DOHH2 (cell line): ENCODE results near the gene UNC50.
A peak's percentile ranks its signal among the peaks of the same experiment; 100 is the strongest.

ENCODE experiments used
- H3F3A ChIP-seq: fragments of 200-600 bp; sonication (generic), shearing (Covaris generic); 2 replicates; pipeline ENCODE4 v1.6.0; 2016; ENCODE audit warnings: antibody characterized with exemption, mild to moderate bottlenecking; ENCODE audit not compliant: control insufficient read depth, insufficient read depth
- H3K27ac ChIP-seq: fragments of 200-600 bp; sonication (generic); 2 replicates; pipeline ENCODE4 v1.5.1; 2014; ENCODE audit warnings: low read depth, mild to moderate bottlenecking, low read length, moderate library complexity
- H3K27me3 ChIP-seq: fragments of 200-600 bp; sonication (generic); 2 replicates; pipeline ENCODE4 v1.6.1; 2014; ENCODE audit warnings: mild to moderate bottlenecking, low read length, mixed read lengths; ENCODE audit not compliant: control insufficient read depth
- H3K36me3 ChIP-seq: fragments of 200-600 bp; sonication (generic); 2 replicates; pipeline ENCODE4 v1.6.1; 2014; ENCODE audit warnings: mild to moderate bottlenecking, low read length, moderate library complexity, mixed read lengths; ENCODE audit not compliant: control insufficient read depth
- H3K4me1 ChIP-seq: fragments of 200-600 bp; sonication (generic); 2 replicates; pipeline ENCODE4 v1.6.1; 2014; ENCODE audit warnings: mild to moderate bottlenecking, low read length, mixed read lengths; ENCODE audit not compliant: control insufficient read depth
- H3K4me2 ChIP-seq: fragments of 200-600 bp; sonication (generic); 2 replicates; pipeline ENCODE4 v1.6.0; 2014; ENCODE audit warnings: mild to moderate bottlenecking, low read length, moderate library complexity
- H3K4me3 ChIP-seq: fragments of 200-600 bp; sonication (generic); 2 replicates; pipeline ENCODE4 v1.5.1; 2014; ENCODE audit warnings: mild to moderate bottlenecking, low read length, mixed read lengths
- H3K79me2 ChIP-seq: fragments of 200-600 bp; sonication (generic); 2 replicates; pipeline ENCODE4 v1.6.1; 2014; ENCODE audit warnings: mild to moderate bottlenecking, low read length, mixed read lengths; ENCODE audit not compliant: control insufficient read depth
- H3K9me2 ChIP-seq: fragments of 200-600 bp; sonication (generic); replicated peaks from 2 replicates; pipeline ENCODE4 v1.6.1; 2014; ENCODE audit warnings: mild to moderate bottlenecking, low read length, mixed read lengths; ENCODE audit not compliant: control insufficient read depth
- H3K9me3 ChIP-seq: fragments of 200-600 bp; sonication (generic); 2 replicates; pipeline ENCODE4 v1.6.1; 2014; ENCODE audit warnings: antibody characterized with exemption, low read length, mixed read lengths; ENCODE audit not compliant: control insufficient read depth, insufficient read depth
- H4K20me1 ChIP-seq: fragments of 200-600 bp; sonication (generic); 2 replicates; pipeline ENCODE4 v1.6.0; 2014; ENCODE audit warnings: low read depth, mild to moderate bottlenecking, antibody characterized with exemption, low read length, moderate library complexity; ENCODE audit not compliant: control insufficient read depth, insufficient read depth
- EZH2phosphoT487 ChIP-seq: fragments of 200-600 bp; sonication (generic); IDR thresholded peaks from 2 replicates; pipeline ENCODE4 v1.6.1; 2017; ENCODE audit warnings: borderline replicate concordance, mild to moderate bottlenecking, antibody characterized with exemption, low read length, moderate library complexity, mixed read lengths
- TF ChIP-seq, protein P1 (sequence below): fragments of 200-600 bp; sonication (generic); IDR thresholded peaks from one replicate; pipeline ENCODE4 v1.5.1; 2014; ENCODE audit warnings: antibody characterized with exemption, mild to moderate bottlenecking, low read depth, low read length; ENCODE audit not compliant: poor library complexity, severe bottlenecking

The UNC50 gene

DNA sequence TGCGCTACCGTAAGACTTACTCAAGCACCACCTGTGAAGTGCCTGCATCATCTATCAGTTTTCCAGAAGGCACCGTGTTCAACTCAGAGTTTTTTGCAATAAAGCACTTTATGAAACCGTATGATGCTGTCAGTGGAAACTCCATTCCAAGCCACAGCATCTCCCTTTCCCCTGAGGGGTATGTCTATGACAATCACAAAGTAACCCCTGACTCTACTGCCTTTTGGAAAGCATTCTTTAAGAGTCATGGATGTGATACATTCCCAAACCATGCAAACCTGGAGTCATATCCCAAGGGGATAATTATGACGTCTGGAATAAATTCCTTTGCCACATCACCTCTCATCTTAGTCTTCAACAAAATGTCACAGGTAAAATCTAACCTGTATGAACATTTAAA, 39.2 kb downstream of the UNC50 start:
- Histone ChIP-seq H3K4me2 (no peak overlapping the region), H3K27me3 (no peaks in the 10 kb centered on the region), H3K27ac (no peak overlapping the region), H3F3A (no peaks in the 10 kb centered on the region), H4K20me1 (no peaks in the 10 kb centered on the region), H3K9me2 (no peaks in the 10 kb centered on the region), H3K79me2 (no peaks in the 10 kb centered on the region), H3K4me1 (peaks cover 15% of the 10 kb centered on the region), H3K4me3 (no peak overlapping the region), H3K36me3 (no peaks in the 10 kb centered on the region), H3K9me3 (no peaks in the 10 kb centered on the region)
- TF ChIP-seq EZH2phosphoT487 = no peak
- TF ChIP-seq, protein P1, sequence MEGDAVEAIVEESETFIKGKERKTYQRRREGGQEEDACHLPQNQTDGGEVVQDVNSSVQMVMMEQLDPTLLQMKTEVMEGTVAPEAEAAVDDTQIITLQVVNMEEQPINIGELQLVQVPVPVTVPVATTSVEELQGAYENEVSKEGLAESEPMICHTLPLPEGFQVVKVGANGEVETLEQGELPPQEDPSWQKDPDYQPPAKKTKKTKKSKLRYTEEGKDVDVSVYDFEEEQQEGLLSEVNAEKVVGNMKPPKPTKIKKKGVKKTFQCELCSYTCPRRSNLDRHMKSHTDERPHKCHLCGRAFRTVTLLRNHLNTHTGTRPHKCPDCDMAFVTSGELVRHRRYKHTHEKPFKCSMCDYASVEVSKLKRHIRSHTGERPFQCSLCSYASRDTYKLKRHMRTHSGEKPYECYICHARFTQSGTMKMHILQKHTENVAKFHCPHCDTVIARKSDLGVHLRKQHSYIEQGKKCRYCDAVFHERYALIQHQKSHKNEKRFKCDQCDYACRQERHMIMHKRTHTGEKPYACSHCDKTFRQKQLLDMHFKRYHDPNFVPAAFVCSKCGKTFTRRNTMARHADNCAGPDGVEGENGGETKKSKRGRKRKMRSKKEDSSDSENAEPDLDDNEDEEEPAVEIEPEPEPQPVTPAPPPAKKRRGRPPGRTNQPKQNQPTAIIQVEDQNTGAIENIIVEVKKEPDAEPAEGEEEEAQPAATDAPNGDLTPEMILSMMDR = no peak

DNA sequence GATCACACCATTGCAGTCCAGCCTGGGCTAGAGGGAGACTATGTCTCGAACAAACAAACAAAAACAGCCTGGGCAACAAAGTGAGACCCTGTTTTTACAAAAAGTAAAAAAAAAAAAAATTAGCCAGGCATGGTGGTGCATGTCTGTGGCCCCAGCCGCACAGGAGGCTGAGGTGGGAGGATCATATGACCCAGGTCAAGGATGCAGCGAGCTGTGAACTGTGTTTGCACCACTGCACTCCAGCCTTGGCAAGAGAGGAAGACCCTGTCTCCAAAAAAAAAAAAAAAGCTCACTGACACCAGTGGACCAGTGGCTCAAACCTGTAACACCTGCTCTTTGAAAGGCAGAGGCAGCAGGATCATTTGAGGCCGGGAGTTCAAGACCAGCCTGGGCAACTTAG, 40.1 kb downstream of the UNC50 start:
- Histone ChIP-seq H3K9me3 (no peaks in the 10 kb centered on the region), H3K36me3 (no peaks in the 10 kb centered on the region), H3K9me2 (no peaks in the 10 kb centered on the region), H3F3A (no peaks in the 10 kb centered on the region), H3K4me2 (no peak overlapping the region), H3K79me2 (no peaks in the 10 kb centered on the region), H3K27me3 (no peaks in the 10 kb centered on the region), H3K4me1 (peaks cover 11% of the 10 kb centered on the region), H4K20me1 (no peaks in the 10 kb centered on the region), H3K4me3 (no peak overlapping the region), H3K27ac (no peak overlapping the region)
- TF ChIP-seq, protein P1 = no peak
- no peak for TF ChIP-seq EZH2phosphoT487

DNA sequence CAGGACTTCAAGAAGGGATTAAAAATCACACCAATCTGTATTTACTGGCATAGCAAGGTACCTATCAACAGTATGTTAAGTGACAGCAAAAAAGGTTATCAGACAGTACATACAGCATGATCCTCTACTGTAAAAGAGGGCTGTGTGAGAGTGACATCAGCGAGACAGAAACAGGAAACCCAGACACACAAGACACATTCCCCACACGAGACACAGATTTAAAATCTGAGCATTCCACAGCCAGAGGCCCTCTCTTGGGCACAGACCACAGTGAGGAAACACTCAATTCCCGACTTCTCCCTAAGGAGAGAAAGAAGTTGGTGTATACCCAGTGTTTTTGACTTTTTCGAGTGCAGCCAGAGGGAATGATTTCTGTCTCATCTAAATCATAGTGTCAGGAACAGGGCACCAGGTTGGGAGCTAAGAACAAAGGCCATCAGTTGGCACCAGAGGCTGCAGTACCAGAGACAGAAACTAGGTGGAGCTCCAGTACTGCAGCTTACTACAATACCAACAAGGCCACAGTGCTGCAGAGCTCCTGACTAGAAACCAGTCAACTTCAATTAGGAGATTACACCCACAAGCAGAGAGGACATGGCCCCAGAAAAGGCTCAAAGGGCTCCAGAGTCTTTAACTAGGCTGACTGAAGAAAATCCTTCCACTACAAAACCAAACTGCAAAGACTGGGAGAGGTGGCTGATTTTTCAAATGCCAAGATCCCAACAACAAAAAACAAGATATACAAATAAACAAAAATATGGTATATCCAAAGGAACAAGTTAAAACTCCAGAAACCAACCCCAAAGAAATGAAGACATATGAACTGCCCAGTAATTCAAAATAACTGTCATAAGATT, 41.0 kb downstream of the UNC50 start:
- Histone ChIP-seq H3K9me3 (no peaks in the 10 kb centered on the region), H3K4me2 (no peak overlapping the region), H3K9me2 (no peaks in the 10 kb centered on the region), H3K36me3 (no peaks in the 10 kb centered on the region), H3K4me3 (no peak overlapping the region), H4K20me1 (no peaks in the 10 kb centered on the region), H3K27me3 (no peaks in the 10 kb centered on the region), H3K4me1 (peaks cover 6% of the 10 kb centered on the region), H3F3A (no peaks in the 10 kb centered on the region), H3K79me2 (no peaks in the 10 kb centered on the region), H3K27ac (no peak overlapping the region)
- TF ChIP-seq EZH2phosphoT487 = no peak
- TF ChIP-seq, protein P1 = peak; percentile 93
